Measurements from ENCODE around the gene RALGAPA2. TPM values are rescaled to one million over a fixed set of nuclear protein-coding genes. Genes with fewer than 3 reads are reported as not detected.

RALGAPA2 gene
- total RNA-seq, 2 donors from 2014 or later: 36.5 to 53.2 TPM

DNA sequence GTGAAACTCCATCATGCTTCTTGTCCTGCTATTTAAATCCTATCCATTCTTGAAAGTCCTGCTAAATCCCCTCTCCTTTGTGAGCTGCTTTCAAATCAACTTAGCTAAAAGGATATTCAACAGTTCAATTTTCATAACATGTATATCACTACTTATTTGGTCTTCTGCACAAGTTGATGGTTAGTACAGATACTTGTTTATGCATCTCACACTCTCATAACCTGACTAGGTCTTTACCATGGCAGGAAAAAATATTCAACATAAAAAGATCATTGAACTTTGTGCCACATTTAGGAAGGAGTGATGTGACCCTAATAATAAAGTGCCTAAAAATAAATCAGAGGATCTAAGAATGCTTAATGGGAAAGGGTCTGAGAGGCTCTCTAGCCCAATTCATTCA lies 148.2 kb downstream of the RALGAPA2 start:
- Histone ChIP-seq H3K4me1 (replicated peaks) (no peaks in the 10 kb centered on the region), H3K27me3 (replicated peaks; ENCODE audit: insufficient read depth) (no peaks in the 10 kb centered on the region), H3K27ac (no peak overlapping the region), H3K4me3 (no peak overlapping the region), H3K36me3 (no peaks in the 10 kb centered on the region), H3K9me3 (no peaks in the 10 kb centered on the region)
- no peak for TF ChIP-seq POLR2A (IDR thresholded peaks at IDR 0.05)
- DNase-seq (ENCODE audit: low spot score): no peak
- intact Hi-C loops (cut with DNase I): no loop called here

DNA sequence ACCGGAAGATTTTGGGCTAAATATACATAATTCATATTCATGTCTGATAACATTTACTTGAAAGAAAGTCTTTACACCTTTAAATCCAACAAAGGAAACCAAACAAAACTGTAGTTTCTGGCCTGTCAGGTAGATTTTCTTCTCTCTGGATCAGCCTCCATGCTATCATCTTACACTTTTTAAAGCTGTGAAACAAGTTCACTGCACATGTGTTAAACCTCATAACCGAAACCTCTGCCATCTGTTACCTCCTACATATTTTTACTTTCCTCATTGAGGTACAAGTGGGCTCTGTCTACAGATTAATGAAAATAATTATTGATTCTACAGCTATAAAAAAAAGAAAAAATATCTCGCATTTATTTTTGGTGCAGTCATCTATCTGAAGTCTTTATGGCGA lies 149.9 kb downstream of the RALGAPA2 start:
- DNase-seq (ENCODE audit: low spot score): no peak
- no peak overlapping the region for H3K27ac ChIP-seq
- intact Hi-C loops (cut with DNase I): loop anchor here (2.0 kb wide), 1 partner anchor 202 kb away; no protein-coding TSS in a partner anchor

GRCh38 chr20:20561841-20562240 lies 150.6 kb downstream of the RALGAPA2 start:
- no peaks in the 10 kb centered on the region for H3K36me3 ChIP-seq
- DNase-seq (ENCODE audit: low spot score): no peak
- H3K4me1 ChIP-seq (replicated peaks): no peaks in the 10 kb centered on the region
- intact Hi-C loops (cut with DNase I): loop anchor here (2.0 kb wide), 1 partner anchor 201 kb away; no protein-coding TSS in a partner anchor
- no peak overlapping the region for H3K4me3 ChIP-seq
- H3K9me3 ChIP-seq: no peaks in the 10 kb centered on the region
- H3K27me3 ChIP-seq (replicated peaks; ENCODE audit: insufficient read depth): no peaks in the 10 kb centered on the region
- H3K27ac ChIP-seq: no peak overlapping the region
- TF ChIP-seq POLR2A (IDR thresholded peaks at IDR 0.05) (no peak), POLR2AphosphoS5 (IDR thresholded peaks at IDR 0.05) (no peak)
- TF ChIP-seq, protein P1, sequence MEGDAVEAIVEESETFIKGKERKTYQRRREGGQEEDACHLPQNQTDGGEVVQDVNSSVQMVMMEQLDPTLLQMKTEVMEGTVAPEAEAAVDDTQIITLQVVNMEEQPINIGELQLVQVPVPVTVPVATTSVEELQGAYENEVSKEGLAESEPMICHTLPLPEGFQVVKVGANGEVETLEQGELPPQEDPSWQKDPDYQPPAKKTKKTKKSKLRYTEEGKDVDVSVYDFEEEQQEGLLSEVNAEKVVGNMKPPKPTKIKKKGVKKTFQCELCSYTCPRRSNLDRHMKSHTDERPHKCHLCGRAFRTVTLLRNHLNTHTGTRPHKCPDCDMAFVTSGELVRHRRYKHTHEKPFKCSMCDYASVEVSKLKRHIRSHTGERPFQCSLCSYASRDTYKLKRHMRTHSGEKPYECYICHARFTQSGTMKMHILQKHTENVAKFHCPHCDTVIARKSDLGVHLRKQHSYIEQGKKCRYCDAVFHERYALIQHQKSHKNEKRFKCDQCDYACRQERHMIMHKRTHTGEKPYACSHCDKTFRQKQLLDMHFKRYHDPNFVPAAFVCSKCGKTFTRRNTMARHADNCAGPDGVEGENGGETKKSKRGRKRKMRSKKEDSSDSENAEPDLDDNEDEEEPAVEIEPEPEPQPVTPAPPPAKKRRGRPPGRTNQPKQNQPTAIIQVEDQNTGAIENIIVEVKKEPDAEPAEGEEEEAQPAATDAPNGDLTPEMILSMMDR (IDR thresholded peaks at IDR 0.05): no peak

More for the DNA sequence above, 149.9 kb downstream of the RALGAPA2 start:
- Histone ChIP-seq H3K9me3 (no peaks in the 10 kb centered on the region), H3K36me3 (no peaks in the 10 kb centered on the region), H3K27me3 (replicated peaks; ENCODE audit: insufficient read depth) (no peaks in the 10 kb centered on the region), H3K4me1 (replicated peaks) (no peaks in the 10 kb centered on the region), H3K4me3 (no peak overlapping the region)
- TF ChIP-seq POLR2AphosphoS5 (IDR thresholded peaks at IDR 0.05): no peak
- TF ChIP-seq, protein P1 (IDR thresholded peaks at IDR 0.05): no peak
- no peak for TF ChIP-seq POLR2A (IDR thresholded peaks at IDR 0.05)
- 84% methylated on average over 4 of the region's 4 CpGs for WGBS

DNA sequence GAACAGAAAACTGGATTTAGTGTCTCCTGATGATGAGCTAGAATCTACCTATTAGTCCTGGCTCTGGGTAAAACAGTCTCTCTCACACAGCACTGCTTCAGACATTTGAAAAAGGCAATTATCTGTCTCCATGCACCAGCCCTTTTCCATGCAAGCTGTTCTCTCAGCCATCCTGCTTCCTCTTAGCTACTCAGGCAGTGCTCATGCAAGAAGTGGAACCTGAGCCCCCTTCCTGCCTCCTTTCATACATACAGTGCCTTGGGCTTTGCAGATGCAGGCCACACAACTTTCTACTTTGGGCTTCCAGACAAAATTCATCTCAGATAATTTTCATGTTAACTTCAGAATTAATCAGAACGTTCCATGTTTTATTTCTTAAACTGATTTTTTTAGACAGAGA lies 151.3 kb downstream of the RALGAPA2 start:
- TF ChIP-seq, protein P1 (IDR thresholded peaks at IDR 0.05): no peak
- TF ChIP-seq POLR2A (IDR thresholded peaks at IDR 0.05) (no peak), POLR2AphosphoS5 (IDR thresholded peaks at IDR 0.05) (no peak)
- Histone ChIP-seq H3K9me3 (no peaks in the 10 kb centered on the region), H3K36me3 (no peaks in the 10 kb centered on the region), H3K4me3 (no peak overlapping the region), H3K27ac (no peak overlapping the region), H3K4me1 (replicated peaks) (no peaks in the 10 kb centered on the region), H3K27me3 (replicated peaks; ENCODE audit: insufficient read depth) (no peaks in the 10 kb centered on the region)
- WGBS: 88% methylated on average over 1 of the region's 1 CpG
- DNase-seq (ENCODE audit: low spot score): no peak
- intact Hi-C loops (cut with DNase I): no loop called here

- Histone ChIP-seq H3K4me3 (no peak overlapping the region), H3K4me1 (replicated peaks) (no peaks in the 10 kb centered on the region), H3K9me3 (no peaks in the 10 kb centered on the region), H3K36me3 (no peaks in the 10 kb centered on the region), H3K27me3 (replicated peaks; ENCODE audit: insufficient read depth) (no peaks in the 10 kb centered on the region), H3K27ac (no peak overlapping the region)
- DNase-seq (ENCODE audit: low spot score): no peak
- intact Hi-C loops (cut with DNase I): no loop called here
- 97% methylated on average over 3 of the region's 3 CpGs for WGBS
- TF ChIP-seq, protein P1 (IDR thresholded peaks at IDR 0.05): no peak
- TF ChIP-seq POLR2AphosphoS5 (IDR thresholded peaks at IDR 0.05) (no peak), POLR2A (IDR thresholded peaks at IDR 0.05) (no peak)
Observed at GRCh38 chr20:20557406-20557805, 155.0 kb downstream of the RALGAPA2 start.
